Endothelial cell of umbilical vein (primary cell): ENCODE measurements around the gene OR5AC2. TPM values are rescaled to one million over a fixed set of nuclear protein-coding genes. Genes with fewer than 3 reads are reported as not detected.
A peak's percentile ranks its signal among the peaks of the same experiment; 100 is the strongest.

Experiments used
- BruUV-seq: library from RNA; stranded (reverse); fragments of 400-500 nt; replicated peaks from 2 replicates; lab custom pipeline; 2021; lab: Mats Ljungman, UMichigan
- CTCF ChIA-PET: fragments of 300-600, 350-600 bp; sonication (Branson Sonifier 250); formaldehyde crosslinking; loops from one replicate; lab custom pipeline; 2021; ENCODE audit warnings: antibody characterized with exemption, inconsistent platforms; lab: Charles Lee
- POLR2A ChIA-PET: fragments of 300-600, 350-600 bp; sonication (Branson Sonifier 250); formaldehyde crosslinking; loops from one replicate; lab custom pipeline; 2021; ENCODE audit warnings: antibody characterized with exemption, inconsistent platforms; lab: Charles Lee
- DNase-seq: peaks from one replicate; pipeline ENCODE4 v3.0.0-alpha.2; 2011; ENCODE audit warnings: low read depth, low spot score
- FAIRE-seq: peaks from 2 replicates; lab custom pipeline; 2011; peaks lifted over from hg19 to GRCh38; lab: Jason Lieb, UNC
- H2AFZ ChIP-seq: 2 replicates; pipeline ENCODE4 v1.6.0; 2012; ENCODE audit warnings: low read depth, low read length, control low read depth, inconsistent platforms
- H3K27ac ChIP-seq: 2 replicates; pipeline ENCODE4 v1.5.1; 2011; ENCODE audit warnings: low read depth, mild to moderate bottlenecking, control low read depth, low read length, moderate library complexity; ENCODE audit not compliant: insufficient read depth
- H3K27me3 ChIP-seq, 2 experiments: 2 replicates each; pipeline versions ENCODE4 v1.6.0 to v1.6.1; 2011; ENCODE audit warnings: low read length in 2 of 2, mixed read lengths in 1 of 2; ENCODE audit not compliant: control insufficient read depth in 2 of 2, insufficient read depth in 2 of 2
- H3K36me3 ChIP-seq, 2 experiments: 2 replicates in 1 of 2; 3 replicates in 1 of 2; pipeline ENCODE4 v1.5.1; 2011; ENCODE audit warnings: low read length in 2 of 2, mild to moderate bottlenecking in 1 of 2, moderate library complexity in 1 of 2; ENCODE audit not compliant: control insufficient read depth in 2 of 2, insufficient read depth in 2 of 2; ENCODE audit errors: extremely low read depth in 1 of 2
- H3K4me1 ChIP-seq: 3 replicates; pipeline ENCODE4 v1.5.1; 2011; ENCODE audit warnings: mild to moderate bottlenecking, low read length; ENCODE audit not compliant: control insufficient read depth, insufficient read depth; ENCODE audit errors: extremely low read depth
- H3K4me2 ChIP-seq: 2 replicates; pipeline ENCODE4 v1.6.1; 2011; ENCODE audit warnings: low read length, control low read depth, mixed read lengths; ENCODE audit not compliant: insufficient read depth
- H3K4me3 ChIP-seq, 3 experiments: fragments of 200-600 bp in 1 of 3; sonication (generic), shearing (Covaris generic) in 1 of 3; replicated peaks in 1 of 3; 2 replicates each; pipeline ENCODE4 v1.5.1; 2011 to 2016; ENCODE audit warnings: control low read depth in 3 of 3, low read length in 3 of 3, mild to moderate bottlenecking in 2 of 3, inconsistent platforms in 1 of 3, low read depth in 1 of 3, moderate library complexity in 1 of 3; ENCODE audit not compliant: insufficient read depth in 1 of 3
- H3K79me2 ChIP-seq: 2 replicates; pipeline ENCODE4 v1.6.0; 2012; ENCODE audit warnings: low read length, inconsistent platforms; ENCODE audit not compliant: control insufficient read depth, insufficient read depth
- H3K9ac ChIP-seq: replicated peaks from 2 replicates; pipeline ENCODE3; 2011; ENCODE audit warnings: low read length, control low read depth; ENCODE audit not compliant: insufficient read depth; ENCODE audit errors: extremely low read depth
- H3K9me1 ChIP-seq: replicated peaks from 3 replicates; pipeline ENCODE4 v1.6.0; 2011; ENCODE audit warnings: mild to moderate bottlenecking, low read length; ENCODE audit not compliant: control insufficient read depth, insufficient read depth; ENCODE audit errors: extremely low read depth
- H3K9me3 ChIP-seq: replicated peaks from 2 replicates; pipeline ENCODE4 v1.5.1; 2012; ENCODE audit warnings: low read length, inconsistent platforms; ENCODE audit not compliant: control insufficient read depth, insufficient read depth
- H4K20me1 ChIP-seq: replicated peaks from 2 replicates; pipeline ENCODE3; 2011; ENCODE audit warnings: mild to moderate bottlenecking, low read length; ENCODE audit not compliant: control insufficient read depth, insufficient read depth; ENCODE audit errors: extremely low read depth
- EZH2 ChIP-seq: IDR thresholded peaks from 2 replicates; pipeline ENCODE4 v1.6.1; 2012; ENCODE audit warnings: borderline replicate concordance, low read depth, mild to moderate bottlenecking, moderate library complexity, low read length, inconsistent platforms; ENCODE audit not compliant: severe bottlenecking
- GATA2 ChIP-seq: IDR thresholded peaks from 2 replicates; pipeline ENCODE4 v1.7.0; 2011; ENCODE audit warnings: low read depth, mild to moderate bottlenecking, moderate library complexity, mixed read lengths, low read length; ENCODE audit not compliant: insufficient read length, insufficient read depth
- POLR2A ChIP-seq: IDR thresholded peaks from 2 replicates; pipeline ENCODE4 v1.6.1; 2012; ENCODE audit warnings: low read depth, mild to moderate bottlenecking, control low read depth, low read length
- POLR2AphosphoS5 ChIP-seq: IDR thresholded peaks from 2 replicates; pipeline ENCODE4 v1.6.1; 2012; ENCODE audit warnings: low read depth, mild to moderate bottlenecking, control low read depth, low read length, moderate library complexity; ENCODE audit not compliant: insufficient read depth
- dilution Hi-C: fragments of 300-500 bp; cut with MboI; formaldehyde crosslinking; loops from one replicate; pipeline ENCODE4 v1.15.0; 2019; ENCODE audit warnings: low sequenced_read_pairs; ENCODE audit not compliant: extremely low pct_ligation_motif_present
- intact Hi-C: fragments of 100-400 bp; cut with micrococcal nuclease; formaldehyde crosslinking; loops from one replicate; pipeline ENCODE4 v1.10.0; 2022
- polyA plus RNA-seq, 4 experiments: library from polyadenylated mRNA; depleted of rRNA in 3 of 4; stranded (reverse) in 3 of 4; unstranded in 1 of 4; fragments of >200 nt; gene quantifications; 2 replicates each; pipeline versions ENCODE4 v1.2.1 to v1.2.3, GENCODE V29; 2011 to 2012; ENCODE audit warnings: missing spikeins in 1 of 4
- total RNA-seq: library from RNA; stranded (reverse); gene quantifications from 2 replicates; pipeline ENCODE4 v1.2.3, GENCODE V29; 2021
- TF ChIP-seq, protein P1 (sequence below), 2 donors: IDR thresholded peaks; 1 replicate in 1 of 2; 2 replicates in 1 of 2; pipeline ENCODE4 v1.5.1; 2011; ENCODE audit warnings: low read length in 2 of 2, mild to moderate bottlenecking in 2 of 2, moderate library complexity in 2 of 2, control low read depth in 1 of 2, inconsistent platforms in 1 of 2, low read depth in 1 of 2; ENCODE audit not compliant: insufficient read depth in 1 of 2; ENCODE audit errors: extremely low read depth in 1 of 2
- TF ChIP-seq, protein P2 (sequence below): IDR thresholded peaks from 2 replicates; pipeline ENCODE4 v1.6.1; 2011; ENCODE audit not compliant: insufficient read depth, insufficient read length

The OR5AC2 gene
- total and polyA plus RNA-seq, 2 donors (not counting 3 experiments of a cell fraction or from before 2014, with no cell fraction given) = not detected

DNA sequence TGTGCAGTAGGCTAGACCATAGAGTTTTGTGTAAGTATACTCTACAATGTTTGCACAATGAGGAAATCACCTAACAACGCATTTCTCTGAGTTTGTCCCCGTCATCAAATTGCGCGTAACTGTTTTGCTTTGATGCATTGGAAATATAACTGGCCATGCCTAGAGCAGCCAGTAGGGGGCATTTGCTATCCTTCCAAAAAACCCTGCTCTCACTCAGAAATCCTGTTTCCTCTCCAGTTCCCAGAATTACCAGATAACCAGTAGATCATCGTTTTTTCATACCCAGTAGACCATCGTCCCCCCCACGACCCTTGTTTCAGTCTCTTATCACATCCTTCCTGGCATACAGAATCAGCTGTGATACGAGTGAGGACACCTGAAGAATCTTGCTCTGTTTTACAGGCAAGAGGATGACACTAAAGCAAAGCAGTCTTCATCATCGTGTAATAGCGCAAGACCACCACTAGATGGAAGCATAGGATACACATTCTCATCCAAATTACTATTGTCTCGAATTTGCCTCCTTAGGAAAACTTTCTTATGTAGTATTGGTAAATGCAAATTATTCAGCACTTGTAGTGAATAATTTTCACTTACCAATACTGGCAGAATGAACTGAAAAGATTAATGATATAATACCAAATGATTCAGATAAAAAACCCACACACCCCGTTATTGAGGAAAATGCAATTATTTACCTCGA is 47.5 kb upstream of the OR5AC2 start:
- H2AFZ ChIP-seq = peak overlapping the region; percentile 95
- H3K27me3 ChIP-seq = peaks cover 9 to 14% of the 10 kb centered on the region in 2 experiments
- intact Hi-C loops = loop anchor here (1.0 to 5.0 kb wide), 3 partner anchors 290 to 553 kb away; partner anchors contain the start of gene CPOX
- no peaks in the 10 kb centered on the region for H3K9me3 ChIP-seq
- POLR2A ChIA-PET = no interaction called here
- no peaks in the 10 kb centered on the region for H3K36me3 ChIP-seq
- peak overlapping the region in 2 of 3 experiments; percentile 19 to 56 for H3K4me3 ChIP-seq
- H4K20me1 ChIP-seq = no peaks in the 10 kb centered on the region
- no peaks in the 10 kb centered on the region for H3K9me1 ChIP-seq
- TF ChIP-seq, protein P1, sequence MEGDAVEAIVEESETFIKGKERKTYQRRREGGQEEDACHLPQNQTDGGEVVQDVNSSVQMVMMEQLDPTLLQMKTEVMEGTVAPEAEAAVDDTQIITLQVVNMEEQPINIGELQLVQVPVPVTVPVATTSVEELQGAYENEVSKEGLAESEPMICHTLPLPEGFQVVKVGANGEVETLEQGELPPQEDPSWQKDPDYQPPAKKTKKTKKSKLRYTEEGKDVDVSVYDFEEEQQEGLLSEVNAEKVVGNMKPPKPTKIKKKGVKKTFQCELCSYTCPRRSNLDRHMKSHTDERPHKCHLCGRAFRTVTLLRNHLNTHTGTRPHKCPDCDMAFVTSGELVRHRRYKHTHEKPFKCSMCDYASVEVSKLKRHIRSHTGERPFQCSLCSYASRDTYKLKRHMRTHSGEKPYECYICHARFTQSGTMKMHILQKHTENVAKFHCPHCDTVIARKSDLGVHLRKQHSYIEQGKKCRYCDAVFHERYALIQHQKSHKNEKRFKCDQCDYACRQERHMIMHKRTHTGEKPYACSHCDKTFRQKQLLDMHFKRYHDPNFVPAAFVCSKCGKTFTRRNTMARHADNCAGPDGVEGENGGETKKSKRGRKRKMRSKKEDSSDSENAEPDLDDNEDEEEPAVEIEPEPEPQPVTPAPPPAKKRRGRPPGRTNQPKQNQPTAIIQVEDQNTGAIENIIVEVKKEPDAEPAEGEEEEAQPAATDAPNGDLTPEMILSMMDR (IDR thresholded peaks at IDR 0.05; ENCODE audit: extremely low read depth in 1 of 2, insufficient read depth in 1 of 2, low read depth in 1 of 2, low read length in 2 of 2) = peak; percentile 76 to 84
- no peak for TF ChIP-seq EZH2
- CTCF ChIA-PET = interaction anchor here (0.6 to 5.2 kb wide), 8 partner anchors 9 to 307 kb away, joined by 3 to 72 read pairs (median 5); no protein-coding TSS in a partner anchor
- no peaks in the 10 kb centered on the region for H3K79me2 ChIP-seq
- peak; percentile 72 for FAIRE-seq
- no peak overlapping the region for H3K27ac ChIP-seq
- no peak overlapping the region for H3K9ac ChIP-seq
- peak; percentile 87 for DNase-seq
- BruUV-seq = no TSS peak
- H3K4me1 ChIP-seq = no peaks in the 10 kb centered on the region
- dilution Hi-C loops = no loop called here
- peak overlapping the region; percentile 89 for H3K4me2 ChIP-seq

DNA sequence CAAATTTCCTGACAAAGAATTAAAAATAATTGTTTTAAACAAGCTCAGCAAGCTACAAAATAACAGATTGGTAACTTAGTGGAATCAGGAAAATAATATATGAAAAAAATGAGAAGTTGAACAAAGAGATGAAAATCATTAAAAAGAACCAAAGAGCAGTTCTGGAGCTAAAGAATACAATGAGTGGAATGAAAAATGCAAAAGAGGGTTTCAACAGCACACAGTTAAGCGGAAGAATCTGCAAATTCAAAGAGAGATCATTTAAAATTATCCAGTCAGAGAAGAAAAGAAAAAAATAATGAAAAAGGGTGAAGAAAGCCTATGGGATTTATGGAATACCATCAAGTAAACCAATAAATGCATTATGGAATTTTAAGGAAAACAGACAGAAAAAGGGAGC is 45.6 kb upstream of the OR5AC2 start:
- TF ChIP-seq POLR2A (no peak), EZH2 (no peak), POLR2AphosphoS5 (no peak), GATA2 (no peak)
- TF ChIP-seq, protein P1 (IDR thresholded peaks at IDR 0.05; ENCODE audit: extremely low read depth in 1 of 2, insufficient read depth in 1 of 2, low read depth in 1 of 2, low read length in 2 of 2) = no peak
- TF ChIP-seq, protein P2, sequence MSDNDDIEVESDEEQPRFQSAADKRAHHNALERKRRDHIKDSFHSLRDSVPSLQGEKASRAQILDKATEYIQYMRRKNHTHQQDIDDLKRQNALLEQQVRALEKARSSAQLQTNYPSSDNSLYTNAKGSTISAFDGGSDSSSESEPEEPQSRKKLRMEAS = no peak
- Histone ChIP-seq H2AFZ (no peak overlapping the region), H3K27me3 (peaks cover 3 to 10% of the 10 kb centered on the region in 2 experiments), H3K79me2 (no peaks in the 10 kb centered on the region), H3K9ac (no peak overlapping the region), H3K27ac (no peak overlapping the region), H3K9me1 (no peaks in the 10 kb centered on the region), H3K36me3 (no peaks in the 10 kb centered on the region), H3K4me2 (no peak overlapping the region), H4K20me1 (no peaks in the 10 kb centered on the region), H3K4me3 (no peak overlapping the region), H3K4me1 (no peaks in the 10 kb centered on the region), H3K9me3 (no peaks in the 10 kb centered on the region)
- FAIRE-seq (no peak), DNase-seq (no peak)
- ChIA-PET CTCF (interaction anchor here (1.2 to 5.2 kb wide), 3 partner anchors 288 to 303 kb away, joined by 3 to 72 read pairs (median 4); no protein-coding TSS in a partner anchor), POLR2A (no interaction called here)
- intact Hi-C loops (no loop called here), dilution Hi-C loops (no loop called here)
- BruUV-seq = no TSS peak
